Measurements from ENCODE around the gene TBX21. TPM values are rescaled to one million over a fixed set of nuclear protein-coding genes. Genes with fewer than 3 reads are reported as not detected.
"Not testable (repeated sequence)": the region's sequence is repeated elsewhere in the genome, so short reads cannot be mapped to it uniquely, and the experiment has no call there.

Gene TBX21
- polyA plus RNA-seq, 1 donor from 2014 or later: not detected

DNA sequence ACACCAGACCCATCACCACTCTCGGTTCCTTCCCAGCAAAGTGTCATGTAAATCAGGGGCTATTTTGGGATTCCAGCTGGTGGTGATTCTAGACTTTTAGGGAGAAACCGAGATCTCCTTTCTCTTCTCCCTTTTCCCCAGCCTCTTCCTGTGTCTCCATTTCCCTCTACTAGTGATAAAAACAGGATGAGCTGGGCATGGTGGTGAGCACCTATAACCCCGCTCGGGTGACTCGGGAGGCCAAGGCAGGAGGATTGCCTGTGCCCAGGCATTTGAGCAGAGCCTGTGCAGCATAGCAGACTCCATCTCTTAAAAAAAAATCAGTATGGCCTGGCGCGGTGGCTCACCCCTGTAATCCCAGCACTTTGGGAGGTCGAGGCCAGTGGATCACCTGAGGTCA is 6.1 kb downstream of the TBX21 start:
- TF ChIP-seq, protein P1, sequence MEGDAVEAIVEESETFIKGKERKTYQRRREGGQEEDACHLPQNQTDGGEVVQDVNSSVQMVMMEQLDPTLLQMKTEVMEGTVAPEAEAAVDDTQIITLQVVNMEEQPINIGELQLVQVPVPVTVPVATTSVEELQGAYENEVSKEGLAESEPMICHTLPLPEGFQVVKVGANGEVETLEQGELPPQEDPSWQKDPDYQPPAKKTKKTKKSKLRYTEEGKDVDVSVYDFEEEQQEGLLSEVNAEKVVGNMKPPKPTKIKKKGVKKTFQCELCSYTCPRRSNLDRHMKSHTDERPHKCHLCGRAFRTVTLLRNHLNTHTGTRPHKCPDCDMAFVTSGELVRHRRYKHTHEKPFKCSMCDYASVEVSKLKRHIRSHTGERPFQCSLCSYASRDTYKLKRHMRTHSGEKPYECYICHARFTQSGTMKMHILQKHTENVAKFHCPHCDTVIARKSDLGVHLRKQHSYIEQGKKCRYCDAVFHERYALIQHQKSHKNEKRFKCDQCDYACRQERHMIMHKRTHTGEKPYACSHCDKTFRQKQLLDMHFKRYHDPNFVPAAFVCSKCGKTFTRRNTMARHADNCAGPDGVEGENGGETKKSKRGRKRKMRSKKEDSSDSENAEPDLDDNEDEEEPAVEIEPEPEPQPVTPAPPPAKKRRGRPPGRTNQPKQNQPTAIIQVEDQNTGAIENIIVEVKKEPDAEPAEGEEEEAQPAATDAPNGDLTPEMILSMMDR (IDR thresholded peaks at IDR 0.05; ENCODE audit: poor library complexity, severe bottlenecking): no peak
- TF ChIP-seq TAF1 (IDR thresholded peaks at IDR 0.05; ENCODE audit: low read depth) (no peak), MXI1 (conservative IDR thresholded peaks at IDR 0.05; ENCODE audit: poor library complexity, severe bottlenecking) (no peak), EZH2 (IDR thresholded peaks at IDR 0.05; ENCODE audit: borderline replicate concordance, insufficient read depth, low read length, poor library complexity, severe bottlenecking) (no peak), EP300 (conservative IDR thresholded peaks at IDR 0.05; ENCODE audit: poor library complexity, severe bottlenecking) (no peak), RAD21 (conservative IDR thresholded peaks at IDR 0.05) (no peak), SMC3 (conservative IDR thresholded peaks at IDR 0.05; ENCODE audit: poor library complexity) (no peak)
- no peak overlapping the region for H3K27ac ChIP-seq (ENCODE audit: low read length)
- no peaks in the 10 kb centered on the region for H3K9me3 ChIP-seq (ENCODE audit: low read length)

DNA sequence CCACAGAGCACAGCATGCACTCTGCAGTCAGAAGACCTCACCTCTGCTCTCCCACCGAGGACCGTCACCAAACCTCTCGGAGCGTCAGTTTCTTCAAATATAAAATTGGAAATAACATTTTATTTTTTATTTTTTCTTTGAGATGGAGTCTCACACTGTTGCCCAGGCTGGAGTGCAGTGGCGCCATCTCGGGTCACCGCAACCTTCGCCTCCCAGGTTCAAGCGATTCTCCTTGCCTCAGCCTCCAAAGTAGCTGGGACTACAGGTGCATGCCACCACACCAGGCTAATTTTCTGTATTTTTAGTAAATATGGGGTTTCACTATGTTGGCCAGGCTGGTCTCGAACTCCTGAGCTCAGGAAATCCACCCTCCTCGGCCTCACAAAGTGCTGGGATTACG is 6.9 kb downstream of the TBX21 start:
- H3K4me3 ChIP-seq (ENCODE audit: low read length); H4K20me1 ChIP-seq (ENCODE audit: insufficient read depth); H3F3A ChIP-seq (ENCODE audit: insufficient read depth, low read length, poor library complexity, severe bottlenecking); H3K9ac ChIP-seq (ENCODE audit: low read length); H3K9me3 ChIP-seq (ENCODE audit: low read length); H3K9me2 ChIP-seq (ENCODE audit: insufficient read depth, low read length); H3K27ac ChIP-seq (ENCODE audit: low read length); H2AFZ ChIP-seq (ENCODE audit: low read depth, low read length); H3K79me2 ChIP-seq (replicated peaks; ENCODE audit: insufficient read depth, low read length); H3K36me3 ChIP-seq (ENCODE audit: insufficient read depth, low read length); H3K4me2 ChIP-seq (ENCODE audit: low read length): not testable (repeated sequence)
- peaks cover 22% of the 10 kb centered on the region for H3K27me3 ChIP-seq (ENCODE audit: insufficient read depth, low read depth, low read length)

More for the DNA sequence above, 6.1 kb downstream of the TBX21 start:
- no peaks in the 10 kb centered on the region for H3K79me2 ChIP-seq (replicated peaks; ENCODE audit: insufficient read depth, low read length)
- H3K36me3 ChIP-seq (ENCODE audit: insufficient read depth, low read length): no peaks in the 10 kb centered on the region
- H3K4me3 ChIP-seq (ENCODE audit: low read length): no peak overlapping the region
- no peak overlapping the region for H2AFZ ChIP-seq (ENCODE audit: low read depth, low read length)
- H3F3A ChIP-seq (ENCODE audit: insufficient read depth, low read length, poor library complexity, severe bottlenecking): no peaks in the 10 kb centered on the region
- H3K4me2 ChIP-seq (ENCODE audit: low read length): no peak overlapping the region
- H3K27me3 ChIP-seq (ENCODE audit: insufficient read depth, low read depth, low read length): peaks cover 30% of the 10 kb centered on the region
- H3K9me2 ChIP-seq (ENCODE audit: insufficient read depth, low read length): no peaks in the 10 kb centered on the region
- no peaks in the 10 kb centered on the region for H4K20me1 ChIP-seq (ENCODE audit: insufficient read depth)
- H3K9ac ChIP-seq (ENCODE audit: low read length): no peak overlapping the region

DNA sequence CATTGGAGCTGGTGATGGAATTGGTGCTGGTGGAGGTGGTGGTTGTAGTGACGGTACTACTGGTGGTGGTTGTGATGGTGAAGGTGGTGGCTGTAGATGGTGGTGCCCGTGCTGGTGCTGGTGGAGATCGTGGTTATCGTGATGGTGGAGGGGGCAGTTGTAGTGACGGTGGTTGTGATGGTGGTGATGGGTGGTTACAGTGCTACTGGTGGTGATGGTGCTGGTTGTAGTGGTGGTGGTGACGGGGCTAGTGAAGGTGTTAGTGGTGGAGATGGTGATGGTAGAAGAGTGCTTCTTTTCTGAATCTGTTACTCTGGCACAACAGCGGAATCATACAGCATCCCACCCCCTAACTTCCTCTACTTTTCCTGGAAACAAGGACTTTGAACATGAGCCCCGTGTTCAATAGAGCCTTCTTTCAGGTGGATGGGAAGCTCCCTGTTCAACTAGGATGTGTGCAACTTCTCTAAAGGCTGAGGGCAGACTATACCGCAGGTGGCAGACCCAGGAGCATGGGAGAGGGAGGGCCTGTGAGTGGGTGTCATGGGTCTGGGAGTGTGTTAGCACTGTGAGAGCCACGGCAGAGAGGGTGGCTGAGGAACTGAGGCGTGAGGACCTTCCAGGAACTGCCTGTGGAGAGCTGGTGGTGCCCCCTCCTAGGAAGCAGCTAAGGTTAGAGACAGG is 8.2 kb downstream of the TBX21 start:
- H3K36me3 ChIP-seq (ENCODE audit: insufficient read depth, low read length): no peaks in the 10 kb centered on the region
- TF ChIP-seq SMC3 (conservative IDR thresholded peaks at IDR 0.05; ENCODE audit: poor library complexity): no peak
- no peak overlapping the region for H3K9ac ChIP-seq (ENCODE audit: low read length)
- peaks cover 13% of the 10 kb centered on the region for H3K27me3 ChIP-seq (ENCODE audit: insufficient read depth, low read depth, low read length)
- no peaks in the 10 kb centered on the region for H4K20me1 ChIP-seq (ENCODE audit: insufficient read depth)
- H3K4me3 ChIP-seq (ENCODE audit: low read length): no peak overlapping the region
- no peak overlapping the region for H3K4me2 ChIP-seq (ENCODE audit: low read length)
- no peaks in the 10 kb centered on the region for H3K9me3 ChIP-seq (ENCODE audit: low read length)
- H3K79me2 ChIP-seq (replicated peaks; ENCODE audit: insufficient read depth, low read length): no peaks in the 10 kb centered on the region
- H2AFZ ChIP-seq (ENCODE audit: low read depth, low read length): no peak overlapping the region
- H3K27ac ChIP-seq (ENCODE audit: low read length): no peak overlapping the region
- H3F3A ChIP-seq (ENCODE audit: insufficient read depth, low read length, poor library complexity, severe bottlenecking): no peaks in the 10 kb centered on the region
- no peaks in the 10 kb centered on the region for H3K9me2 ChIP-seq (ENCODE audit: insufficient read depth, low read length)

DNA sequence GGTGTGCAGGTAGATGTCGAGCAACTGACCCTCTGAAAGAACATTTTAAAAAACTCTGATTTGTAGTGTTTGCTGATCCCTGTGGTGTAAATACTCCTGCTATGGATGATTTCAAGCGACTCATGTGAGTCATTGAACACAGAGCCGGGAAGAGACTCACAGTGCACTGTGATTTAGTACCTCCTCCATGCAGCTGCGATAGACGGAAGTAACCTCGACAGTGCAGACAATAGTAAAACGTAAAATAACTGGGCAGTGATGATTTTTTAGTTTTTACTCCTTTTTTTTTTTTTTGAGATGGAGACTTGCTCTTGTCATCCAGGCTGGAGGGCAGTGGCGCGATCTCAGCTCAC is 8.7 kb downstream of the TBX21 start:
- no peak for TF ChIP-seq RAD21 (conservative IDR thresholded peaks at IDR 0.05)
- TF ChIP-seq, protein P1 (IDR thresholded peaks at IDR 0.05; ENCODE audit: poor library complexity, severe bottlenecking): no peak
- TF ChIP-seq TAF1 (IDR thresholded peaks at IDR 0.05; ENCODE audit: low read depth): no peak
- no peak for TF ChIP-seq SMC3 (conservative IDR thresholded peaks at IDR 0.05; ENCODE audit: poor library complexity)
- TF ChIP-seq MXI1 (conservative IDR thresholded peaks at IDR 0.05; ENCODE audit: poor library complexity, severe bottlenecking): no peak
- no peak for TF ChIP-seq POLR2AphosphoS5 (IDR thresholded peaks at IDR 0.05)
- TF ChIP-seq EZH2 (IDR thresholded peaks at IDR 0.05; ENCODE audit: borderline replicate concordance, insufficient read depth, low read length, poor library complexity, severe bottlenecking): no peak
- TF ChIP-seq, protein P2, sequence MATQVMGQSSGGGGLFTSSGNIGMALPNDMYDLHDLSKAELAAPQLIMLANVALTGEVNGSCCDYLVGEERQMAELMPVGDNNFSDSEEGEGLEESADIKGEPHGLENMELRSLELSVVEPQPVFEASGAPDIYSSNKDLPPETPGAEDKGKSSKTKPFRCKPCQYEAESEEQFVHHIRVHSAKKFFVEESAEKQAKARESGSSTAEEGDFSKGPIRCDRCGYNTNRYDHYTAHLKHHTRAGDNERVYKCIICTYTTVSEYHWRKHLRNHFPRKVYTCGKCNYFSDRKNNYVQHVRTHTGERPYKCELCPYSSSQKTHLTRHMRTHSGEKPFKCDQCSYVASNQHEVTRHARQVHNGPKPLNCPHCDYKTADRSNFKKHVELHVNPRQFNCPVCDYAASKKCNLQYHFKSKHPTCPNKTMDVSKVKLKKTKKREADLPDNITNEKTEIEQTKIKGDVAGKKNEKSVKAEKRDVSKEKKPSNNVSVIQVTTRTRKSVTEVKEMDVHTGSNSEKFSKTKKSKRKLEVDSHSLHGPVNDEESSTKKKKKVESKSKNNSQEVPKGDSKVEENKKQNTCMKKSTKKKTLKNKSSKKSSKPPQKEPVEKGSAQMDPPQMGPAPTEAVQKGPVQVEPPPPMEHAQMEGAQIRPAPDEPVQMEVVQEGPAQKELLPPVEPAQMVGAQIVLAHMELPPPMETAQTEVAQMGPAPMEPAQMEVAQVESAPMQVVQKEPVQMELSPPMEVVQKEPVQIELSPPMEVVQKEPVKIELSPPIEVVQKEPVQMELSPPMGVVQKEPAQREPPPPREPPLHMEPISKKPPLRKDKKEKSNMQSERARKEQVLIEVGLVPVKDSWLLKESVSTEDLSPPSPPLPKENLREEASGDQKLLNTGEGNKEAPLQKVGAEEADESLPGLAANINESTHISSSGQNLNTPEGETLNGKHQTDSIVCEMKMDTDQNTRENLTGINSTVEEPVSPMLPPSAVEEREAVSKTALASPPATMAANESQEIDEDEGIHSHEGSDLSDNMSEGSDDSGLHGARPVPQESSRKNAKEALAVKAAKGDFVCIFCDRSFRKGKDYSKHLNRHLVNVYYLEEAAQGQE (IDR thresholded peaks at IDR 0.05; ENCODE audit: borderline replicate concordance): no peak
- no peak for TF ChIP-seq EP300 (conservative IDR thresholded peaks at IDR 0.05; ENCODE audit: poor library complexity, severe bottlenecking)
- peaks cover 7% of the 10 kb centered on the region for H3K27me3 ChIP-seq (ENCODE audit: insufficient read depth, low read depth, low read length)

More for the DNA sequence above, 8.7 kb downstream of the TBX21 start:
- no peak overlapping the region for H3K27ac ChIP-seq (ENCODE audit: low read length)
- no peaks in the 10 kb centered on the region for H4K20me1 ChIP-seq (ENCODE audit: insufficient read depth)
- no peaks in the 10 kb centered on the region for H3K36me3 ChIP-seq (ENCODE audit: insufficient read depth, low read length)
- H3K9me2 ChIP-seq (ENCODE audit: insufficient read depth, low read length): no peaks in the 10 kb centered on the region
- H3K4me3 ChIP-seq (ENCODE audit: low read length): no peak overlapping the region
- H3K4me2 ChIP-seq (ENCODE audit: low read length): no peak overlapping the region
- no peaks in the 10 kb centered on the region for H3K9me3 ChIP-seq (ENCODE audit: low read length)
- no peaks in the 10 kb centered on the region for H3F3A ChIP-seq (ENCODE audit: insufficient read depth, low read length, poor library complexity, severe bottlenecking)
- no peaks in the 10 kb centered on the region for H3K79me2 ChIP-seq (replicated peaks; ENCODE audit: insufficient read depth, low read length)
- H3K9ac ChIP-seq (ENCODE audit: low read length): no peak overlapping the region
- no peak overlapping the region for H2AFZ ChIP-seq (ENCODE audit: low read depth, low read length)
